Hepatocyte (in vitro differentiated cells): ENCODE results near the gene TEX38.

ENCODE experiments used
- CTCF ChIP-seq: fragments of 200-600 bp; sonication (generic); IDR thresholded peaks from 2 replicates; pipeline ENCODE4 v1.5.1; 2016; ENCODE audit warnings: antibody characterized with exemption, mild to moderate bottlenecking; ENCODE audit not compliant: poor library complexity
- EZH2 ChIP-seq: fragments of 200-600 bp; sonication (generic); IDR thresholded peaks from 2 replicates; pipeline ENCODE4 v1.6.1; 2016; ENCODE audit warnings: antibody characterized with exemption, mild to moderate bottlenecking, borderline replicate concordance
- EZH2phosphoT487 ChIP-seq: fragments of 200-600 bp; sonication (generic); IDR thresholded peaks from one replicate; pipeline ENCODE4 v1.6.1; 2018; ENCODE audit warnings: antibody characterized with exemption, mild to moderate bottlenecking, low read depth, moderate library complexity; ENCODE audit not compliant: unreplicated experiment, severe bottlenecking

DNA sequence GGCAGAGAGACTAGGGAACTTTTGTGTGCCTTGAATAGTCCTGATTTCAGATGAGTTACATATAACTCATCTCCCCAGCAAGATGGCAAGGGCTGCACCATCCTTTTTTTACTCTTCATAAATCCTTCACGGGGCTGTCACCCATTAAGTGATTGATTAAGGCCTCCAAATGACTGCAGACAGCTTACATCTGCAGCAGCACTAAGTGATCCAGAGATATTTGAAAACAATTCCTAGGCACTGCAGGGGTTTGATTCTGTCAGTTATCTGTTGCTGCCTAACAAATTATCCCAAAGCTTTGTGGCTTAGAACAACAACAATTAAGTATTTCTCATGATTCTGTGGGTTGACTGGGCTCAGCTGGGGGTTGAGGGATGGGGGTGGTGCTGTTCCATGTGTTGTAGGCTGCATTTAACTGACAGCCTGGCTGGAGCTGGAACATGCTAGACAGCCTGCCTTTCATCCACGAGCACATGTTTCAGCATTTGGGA lies 19.3 kb downstream of the TEX38 start:
- no peak for TF ChIP-seq CTCF
- no peak for TF ChIP-seq EZH2
- TF ChIP-seq EZH2phosphoT487: no peak
